Activated naive CD4-positive, alpha-beta T cell (primary cell): ENCODE results near the gene GOLGA6C.
"Not testable (repeated sequence)": the region's sequence is repeated elsewhere in the genome, so short reads cannot be mapped to it uniquely, and the experiment has no call there.

ENCODE experiments used
- DNase-seq, 4 experiments: peaks; one replicate each; lab custom pipeline; 2025; lab: John Stamatoyannopoulos, UW

GOLGA6C gene

DNA sequence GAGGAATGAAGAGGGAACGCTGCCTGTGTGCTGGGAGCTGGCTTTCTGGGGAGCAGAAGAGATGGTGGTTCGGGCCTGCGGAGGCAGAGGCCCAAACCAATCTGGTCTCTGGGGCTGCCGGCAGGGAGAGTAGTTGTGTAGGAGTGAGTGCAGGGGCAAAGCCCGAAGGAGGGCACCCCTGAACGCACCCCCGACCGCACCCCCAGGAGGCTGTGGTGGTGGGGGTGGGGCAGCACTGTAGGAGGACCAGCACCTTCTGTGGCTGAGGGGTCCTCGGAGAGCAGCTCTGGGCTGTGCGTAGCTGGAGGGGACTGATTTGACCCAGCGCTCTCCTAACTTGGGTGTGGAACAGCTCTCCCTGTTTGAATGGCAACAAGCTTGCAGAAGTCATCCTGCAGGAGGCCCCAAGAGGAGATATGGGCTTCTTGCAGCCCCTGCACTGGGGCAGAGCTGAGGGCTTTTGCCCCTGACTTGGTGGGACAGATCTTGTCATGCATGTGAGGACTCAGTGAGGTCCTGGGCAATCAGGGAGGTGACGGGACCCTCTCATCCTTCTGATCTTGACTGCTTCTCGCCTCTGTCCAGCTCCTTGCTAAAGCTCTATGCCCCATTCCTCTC, 30.4 kb upstream of the GOLGA6C start:
- no peak for DNase-seq

DNA sequence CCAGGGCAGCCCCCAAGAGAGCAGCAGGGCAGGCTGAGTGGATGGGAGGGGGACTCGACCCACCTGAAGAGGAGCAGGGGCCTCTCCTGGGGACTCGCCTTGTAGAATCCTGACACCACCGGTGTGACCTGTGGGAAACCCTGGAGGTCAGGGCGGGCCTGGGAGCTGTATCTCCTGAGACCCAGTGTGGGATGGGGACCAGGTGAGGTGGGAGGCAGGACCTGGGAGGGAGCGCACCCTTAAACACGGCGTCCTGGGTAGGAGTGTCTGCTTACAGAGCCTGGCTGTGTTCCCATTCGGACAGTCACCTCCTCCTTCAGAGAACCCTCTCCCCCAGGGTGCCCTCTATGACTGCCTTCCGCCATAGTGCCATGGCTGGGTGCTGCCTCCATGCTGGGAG, 29.3 kb upstream of the GOLGA6C start:
- DNase-seq, result no peak

GRCh38 chr15:75229191-75230015, 28.7 kb upstream of the GOLGA6C start:
- no peak for DNase-seq

DNA sequence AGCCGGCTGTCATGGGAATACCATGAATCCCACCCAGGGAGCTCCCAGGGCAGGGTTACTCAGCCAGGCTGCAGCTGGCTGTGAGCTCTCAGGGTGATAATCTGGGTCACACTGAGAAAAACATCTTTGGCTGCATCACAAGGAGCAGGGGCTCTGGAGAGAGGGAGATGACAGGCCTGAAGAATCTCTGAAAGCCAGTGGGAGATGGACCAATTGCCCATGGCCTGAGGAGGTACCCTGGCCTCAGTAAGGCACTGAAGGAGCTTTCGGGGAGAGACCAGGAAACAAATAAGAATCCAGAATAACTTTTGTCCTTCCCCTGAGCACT, 28.2 kb upstream of the GOLGA6C start:
- no peak for DNase-seq

- DNase-seq, result no peak
These were observed 27.4 kb upstream of the GOLGA6C start for GRCh38 chr15:75230551-75231371.

DNA sequence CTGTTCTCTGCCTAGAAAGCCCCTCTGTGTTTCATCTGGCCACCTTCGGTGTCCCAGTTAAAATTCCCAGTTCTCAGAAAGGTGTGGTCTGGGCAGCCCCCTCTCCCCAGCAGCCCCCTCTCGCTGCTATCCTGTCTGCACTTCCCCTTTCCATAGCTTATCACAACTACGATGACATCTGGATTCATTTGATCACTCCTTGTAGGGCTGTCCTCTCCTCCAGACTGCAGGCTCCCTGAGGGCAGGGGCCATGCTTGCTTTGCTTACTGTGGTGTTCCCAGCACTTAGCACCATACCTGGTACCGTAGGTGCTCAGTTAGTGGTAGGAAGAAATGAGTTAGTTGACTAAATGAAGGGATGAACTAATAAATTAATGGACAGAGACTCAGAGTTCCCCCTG, 26.3 kb upstream of the GOLGA6C start:
- DNase-seq, result no peak

GRCh38 chr15:75232252-75232813, 25.8 kb upstream of the GOLGA6C start:
- DNase-seq, result no peak

- no peak for DNase-seq
These were observed 25.2 kb upstream of the GOLGA6C start for GRCh38 chr15:75232826-75233503.

- DNase-seq, result no peak
These were observed 24.5 kb upstream of the GOLGA6C start for GRCh38 chr15:75233504-75234190.

DNA sequence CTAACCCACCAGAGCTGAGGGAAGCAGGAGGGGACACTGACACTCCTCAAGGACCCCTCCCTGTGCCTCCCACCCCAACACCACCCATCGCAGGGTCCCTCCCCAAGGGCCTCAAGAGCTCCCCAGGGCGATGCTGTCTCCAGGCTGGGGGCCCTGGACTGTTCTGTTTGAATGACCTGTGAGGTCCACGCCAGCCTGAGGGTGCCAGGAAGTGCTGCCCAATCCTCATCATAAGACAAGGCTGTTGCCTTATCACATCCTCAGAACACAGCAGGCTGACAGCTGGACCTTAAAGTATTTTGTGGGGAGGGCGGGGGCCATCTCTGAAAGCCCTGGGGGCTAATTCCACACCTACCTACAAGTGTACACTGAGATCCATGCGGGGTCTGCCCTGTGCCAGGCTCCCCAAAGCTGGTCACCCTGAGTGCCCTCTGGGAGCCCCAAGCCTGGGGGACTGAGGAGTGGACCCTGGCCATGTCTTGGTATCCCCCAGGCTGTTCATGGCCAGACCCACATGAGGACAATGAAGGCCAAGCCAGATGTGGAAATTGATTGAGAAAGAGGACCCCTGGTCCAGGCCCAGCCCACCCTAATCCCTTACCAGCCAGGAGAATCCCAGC, 23.8 kb upstream of the GOLGA6C start:
- no peak for DNase-seq

DNA sequence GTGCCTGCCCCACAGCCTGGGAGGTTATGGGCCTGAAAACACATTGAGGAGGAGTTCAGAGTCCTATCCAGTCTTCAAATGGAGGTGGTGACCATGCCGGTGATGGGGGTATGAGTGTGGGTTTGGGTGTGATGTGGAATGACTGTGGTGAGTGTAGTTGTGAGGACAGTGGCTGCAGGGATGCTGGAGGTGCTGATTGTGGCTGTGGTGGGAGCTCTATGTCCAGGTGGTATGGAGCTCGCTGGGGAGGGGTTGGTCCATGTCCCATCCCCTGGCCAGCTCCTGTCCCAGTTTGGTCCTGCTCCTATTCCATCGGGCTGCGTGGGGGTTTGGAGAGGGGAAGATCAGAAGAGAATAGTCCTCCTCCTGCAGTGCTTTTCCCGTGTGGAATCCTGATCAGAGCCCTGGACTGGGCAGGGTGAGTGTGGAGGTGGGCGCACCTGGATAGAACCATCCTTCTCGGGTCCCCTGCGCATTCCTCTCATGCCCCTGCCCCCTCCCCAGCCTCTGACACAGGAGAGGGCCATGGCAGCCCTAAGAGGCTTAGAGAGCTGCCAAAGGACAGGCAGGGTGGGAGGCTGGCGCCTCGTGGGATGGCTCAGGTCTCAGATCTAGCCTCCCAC, 23.0 kb upstream of the GOLGA6C start:
- no peak for DNase-seq

DNA sequence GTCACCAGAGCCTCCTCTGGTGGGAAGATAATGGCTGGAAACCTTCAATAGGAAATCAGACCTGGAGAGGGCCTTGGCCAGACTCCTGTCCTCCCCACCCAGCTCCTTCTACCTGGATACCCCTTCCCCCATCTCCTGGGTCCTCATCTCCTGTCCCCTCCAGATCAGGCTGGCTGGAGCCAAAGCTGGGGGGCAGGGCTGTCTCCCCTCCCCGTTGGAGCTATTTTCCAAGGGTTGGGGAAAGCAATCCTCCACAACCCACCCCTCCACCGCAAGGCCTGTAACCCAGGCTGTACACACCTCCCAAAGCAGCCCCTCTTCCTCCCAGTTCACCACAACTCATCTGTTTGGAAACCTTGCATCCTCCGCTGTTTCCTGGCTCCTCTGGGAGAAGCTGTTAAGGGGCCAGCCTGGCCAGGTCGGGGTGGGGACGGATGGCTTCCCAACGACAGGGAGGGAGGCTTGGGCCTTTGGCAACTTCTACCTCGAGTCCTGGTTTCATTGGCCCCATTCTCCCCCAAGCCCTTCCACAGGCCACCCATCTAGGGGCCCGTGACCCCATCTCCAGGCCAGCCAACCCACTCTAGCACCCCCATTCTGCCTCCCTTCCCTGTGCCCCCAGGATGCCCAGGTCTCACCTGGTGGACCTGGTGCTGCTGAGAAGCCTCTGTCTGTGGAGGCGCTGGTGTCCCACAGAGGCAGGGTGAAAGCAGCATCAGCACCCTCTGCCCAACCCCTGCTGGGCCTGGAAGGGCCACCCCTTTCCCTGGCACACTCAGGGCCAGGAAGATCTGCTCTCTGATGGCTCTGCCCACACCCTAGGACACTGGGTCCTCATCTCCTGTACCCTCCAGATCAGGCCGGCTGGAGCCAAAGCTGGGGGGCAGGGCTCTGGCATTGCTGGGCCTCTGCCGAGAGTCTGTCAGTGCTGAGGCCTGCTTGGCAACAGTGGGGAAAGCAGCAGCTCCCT, 22.1 kb upstream of the GOLGA6C start:
- DNase-seq, result no peak

DNA sequence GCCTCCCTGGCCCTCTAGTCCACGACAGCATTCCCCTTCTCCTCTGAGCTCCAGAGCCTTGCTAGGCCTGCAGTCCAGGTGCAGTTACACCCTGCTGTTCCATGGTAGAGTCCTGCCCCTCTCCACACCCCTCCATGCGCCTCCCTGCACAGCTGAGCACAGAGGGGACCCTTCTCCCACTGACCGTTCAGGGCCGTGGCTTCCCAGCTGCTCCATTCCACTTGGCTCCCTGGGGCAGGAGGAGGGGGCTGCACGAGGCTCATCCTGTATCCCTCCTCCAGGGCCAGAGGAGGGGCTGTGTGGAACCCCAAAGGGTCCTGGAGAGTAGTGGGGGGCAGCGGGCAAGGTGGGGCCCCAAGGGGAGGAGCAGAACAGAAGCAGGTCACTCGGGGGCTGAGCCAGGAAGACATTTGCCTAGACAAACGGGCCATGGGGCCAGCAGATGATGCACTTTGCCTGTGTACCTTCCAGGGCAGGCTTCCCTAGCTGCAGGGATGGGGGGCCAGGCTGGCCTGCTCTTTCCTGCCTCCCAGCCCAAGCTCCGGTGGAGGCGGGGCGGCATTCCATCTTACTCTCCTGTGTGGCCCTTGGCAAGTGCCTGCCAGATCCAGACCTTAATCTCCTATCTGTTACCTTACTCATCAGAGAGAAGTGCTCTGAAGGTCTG, 20.7 kb upstream of the GOLGA6C start:
- no peak for DNase-seq

DNA sequence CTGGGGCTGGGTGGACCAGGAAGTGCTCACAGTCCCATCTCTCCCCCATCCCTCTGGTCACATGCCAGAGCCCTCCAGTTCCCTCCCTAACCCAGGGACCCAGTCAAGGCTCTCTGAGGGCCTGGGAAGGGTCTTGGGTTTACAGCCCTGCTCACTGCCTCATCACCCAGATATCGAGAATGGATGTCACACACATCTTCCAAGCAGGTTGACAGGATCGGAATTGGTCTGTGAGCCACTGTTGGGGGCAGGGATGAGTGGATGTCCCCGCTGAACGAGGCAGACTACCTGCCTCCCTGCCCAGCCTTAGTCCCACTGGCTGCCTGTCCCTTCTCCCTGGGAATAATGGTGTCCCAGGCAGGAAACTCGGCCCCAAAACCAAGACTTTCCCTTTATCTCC, 20.0 kb upstream of the GOLGA6C start:
- DNase-seq, result no peak

DNA sequence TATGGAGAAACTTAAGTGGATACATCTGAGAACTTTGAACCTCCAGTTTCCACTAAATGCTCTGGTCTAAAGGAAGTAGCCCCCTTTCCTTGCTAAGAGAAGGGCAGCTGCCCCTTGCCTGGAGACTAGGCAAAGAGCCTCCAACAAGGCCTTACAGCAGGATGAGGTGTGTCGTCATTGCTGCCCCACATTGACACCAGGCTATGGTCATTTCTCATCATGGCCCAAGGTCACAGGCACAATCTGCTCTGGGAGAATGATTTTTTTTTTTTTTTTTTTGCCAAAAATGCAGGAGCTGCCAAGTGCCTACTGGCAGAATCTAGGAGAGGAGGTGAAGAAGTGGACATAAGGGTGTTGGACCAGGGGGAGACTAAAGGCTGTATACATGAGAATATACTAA, 12.4 kb upstream of the GOLGA6C start:
- DNase-seq, result not testable (repeated sequence)

GRCh38 chr15:75248991-75249390, 9.1 kb upstream of the GOLGA6C start:
- DNase-seq, result not testable (repeated sequence)

DNA sequence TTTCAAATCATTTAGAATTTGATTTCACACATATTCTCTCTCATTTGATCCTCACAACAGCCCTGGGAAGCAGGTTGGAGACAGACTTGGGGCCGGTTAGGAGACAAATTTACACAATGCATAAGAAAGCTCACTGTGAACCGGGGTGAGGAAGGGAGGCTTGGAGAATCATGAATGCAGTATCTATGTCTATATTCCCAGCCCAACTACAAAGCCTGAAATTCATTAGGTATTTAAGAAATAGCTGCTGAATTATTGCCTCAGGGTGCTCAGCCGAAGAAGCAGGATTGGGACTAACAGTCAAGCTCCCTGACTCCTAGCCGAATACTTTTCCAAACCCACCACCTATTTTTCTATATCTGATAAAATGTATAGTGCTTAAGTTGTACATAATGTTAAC, 8.4 kb upstream of the GOLGA6C start:
- DNase-seq, result no peak

GRCh38 chr15:75251343-75251742, 6.8 kb upstream of the GOLGA6C start:
- not testable (repeated sequence) for DNase-seq

GRCh38 chr15:75252285-75252684, 5.8 kb upstream of the GOLGA6C start:
- not testable (repeated sequence) for DNase-seq
